DMS 273 (cell line): Measurements from ENCODE around the gene JMJD7.
A peak's percentile ranks its signal among the peaks of the same experiment; 100 is the strongest.
"Not testable (repeated sequence)": the region's sequence is repeated elsewhere in the genome, so short reads cannot be mapped to it uniquely, and the experiment has no call there.

ENCODE experiments used
- DNase-seq: peaks from one replicate; lab custom pipeline; 2025; ENCODE audit not compliant: unreplicated experiment; lab: John Stamatoyannopoulos, UW

The JMJD7 gene

DNA sequence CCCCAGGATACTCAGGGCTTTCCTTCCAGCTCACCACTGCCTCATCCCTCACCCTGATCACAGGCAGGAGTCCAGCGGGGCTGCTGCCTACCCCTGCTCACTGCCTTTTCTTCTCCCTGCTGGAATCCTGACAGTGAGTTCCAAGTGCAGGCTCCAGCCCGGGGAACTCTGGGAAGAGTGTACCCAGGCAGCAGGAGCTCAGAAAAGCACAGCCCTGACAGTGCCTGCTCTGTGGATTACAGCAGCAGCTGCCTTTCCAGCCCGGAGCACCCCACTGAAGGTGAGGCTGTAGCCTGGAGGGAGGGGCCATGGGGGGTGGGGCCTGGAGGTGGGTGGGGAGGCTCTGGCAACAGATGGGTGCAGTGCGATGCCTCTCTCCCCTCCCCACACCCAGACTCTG is 6.1 kb upstream of the JMJD7 start:
- peak; percentile 37 for DNase-seq

DNA sequence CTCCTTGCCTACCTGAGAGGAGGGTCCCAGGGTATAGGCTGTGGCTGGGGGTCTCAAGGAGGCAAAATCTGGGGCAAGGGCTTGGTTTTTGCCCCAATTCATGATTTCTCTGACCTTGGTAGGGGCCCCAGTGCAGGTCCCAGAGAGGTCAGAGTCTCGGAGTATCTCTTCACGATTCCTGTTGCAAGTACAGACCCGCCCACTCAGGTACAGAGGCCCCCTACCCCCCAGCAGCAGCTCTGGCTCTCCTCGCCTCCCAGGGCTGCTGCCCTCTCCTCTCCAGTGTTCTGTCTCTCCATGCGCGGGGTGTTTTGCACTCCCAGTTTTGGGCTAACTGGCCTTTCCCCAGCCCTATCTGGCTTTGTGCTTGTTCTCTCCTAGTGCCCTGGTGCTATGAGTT is 5.4 kb upstream of the JMJD7 start:
- no peak for DNase-seq

DNA sequence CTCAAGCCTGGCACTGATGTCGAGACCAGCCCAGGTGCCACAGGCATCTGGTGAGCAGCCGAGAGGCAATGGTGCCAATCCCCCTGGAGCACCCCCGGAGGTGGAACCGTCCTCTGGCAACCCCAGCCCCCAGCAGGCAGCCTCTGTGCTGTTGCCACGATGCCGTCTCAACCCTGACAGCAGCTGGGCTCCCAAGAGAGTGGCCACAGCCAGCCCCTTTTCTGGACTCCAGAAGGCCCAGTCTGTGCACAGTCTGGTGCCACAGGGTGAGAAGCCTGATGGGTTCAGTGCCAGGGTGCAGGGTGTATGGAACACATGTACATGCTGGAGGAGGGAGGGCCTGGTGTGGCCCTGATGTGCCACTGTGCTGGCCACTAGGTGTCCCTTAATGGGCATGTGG is 4.9 kb upstream of the JMJD7 start:
- DNase-seq: peak; percentile 59

DNA sequence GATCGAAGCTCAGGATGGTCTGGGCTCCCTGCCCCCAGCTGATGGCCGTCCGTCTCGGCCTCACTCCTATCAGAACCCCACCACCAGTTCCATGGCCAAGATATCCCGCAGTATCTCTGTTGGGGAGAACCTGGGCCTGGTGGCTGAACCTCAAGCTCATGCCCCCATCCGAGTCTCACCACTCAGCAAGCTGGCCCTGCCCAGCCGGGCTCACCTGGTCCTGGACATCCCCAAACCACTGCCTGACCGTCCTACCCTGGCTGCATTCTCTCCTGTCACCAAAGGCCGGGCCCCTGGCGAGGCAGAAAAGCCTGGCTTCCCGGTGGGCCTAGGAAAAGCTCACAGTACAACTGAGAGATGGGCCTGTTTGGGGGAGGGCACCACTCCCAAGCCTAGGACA is 4.4 kb upstream of the JMJD7 start:
- DNase-seq: no peak

DNA sequence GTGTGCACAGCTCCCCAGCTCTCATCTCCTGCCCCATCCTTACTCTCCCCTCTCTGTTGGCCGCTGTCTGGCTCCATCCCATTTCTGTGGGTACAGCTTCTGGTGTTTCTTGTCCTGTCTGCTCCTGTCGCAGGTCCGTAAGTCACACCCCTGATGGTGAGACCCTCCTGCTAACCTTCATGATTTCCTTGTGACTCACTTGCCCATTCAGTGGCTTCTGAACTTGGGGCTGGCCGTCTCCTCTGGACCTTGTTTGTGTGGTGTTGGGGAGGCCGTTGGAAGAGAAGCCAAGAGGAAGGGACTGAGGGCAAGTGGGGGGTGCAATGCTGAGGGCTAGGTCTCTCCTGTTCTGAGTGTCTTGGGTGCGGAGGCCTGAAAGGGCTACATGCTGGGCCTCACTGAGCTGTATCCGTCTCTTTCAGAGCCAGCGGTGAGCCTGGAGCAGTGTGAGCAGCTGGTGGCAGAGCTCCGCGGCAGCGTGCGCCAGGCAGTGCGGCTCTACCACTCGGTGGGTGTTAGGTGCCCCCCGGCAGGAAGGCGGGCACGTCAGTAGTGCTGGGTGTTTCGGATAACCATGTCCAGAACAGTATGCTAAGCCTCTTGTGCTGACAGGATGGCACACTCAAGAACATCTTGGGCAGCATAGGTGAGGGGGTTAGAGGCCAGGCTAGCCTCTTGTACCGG is 3.7 kb upstream of the JMJD7 start:
- DNase-seq: no peak

DNA sequence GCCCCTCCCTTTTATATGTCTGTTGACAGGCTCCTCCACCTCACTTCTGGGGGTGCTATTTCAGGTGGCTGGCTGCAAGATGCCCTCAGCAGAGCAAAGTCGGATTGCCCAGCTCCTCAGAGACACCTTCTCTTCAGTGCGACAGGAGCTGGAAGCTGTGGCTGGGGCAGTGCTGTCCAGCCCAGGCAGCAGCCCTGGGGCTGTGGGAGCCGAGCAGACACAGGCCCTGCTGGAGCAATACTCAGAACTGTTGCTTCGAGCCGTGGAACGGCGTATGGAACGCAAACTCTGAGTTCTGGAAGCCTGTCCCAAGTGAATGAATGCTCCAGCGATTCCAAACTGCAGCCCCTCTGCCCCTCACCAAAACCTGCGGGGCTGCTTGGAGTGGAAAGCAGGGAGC is 2.7 kb upstream of the JMJD7 start:
- DNase-seq: no peak

DNA sequence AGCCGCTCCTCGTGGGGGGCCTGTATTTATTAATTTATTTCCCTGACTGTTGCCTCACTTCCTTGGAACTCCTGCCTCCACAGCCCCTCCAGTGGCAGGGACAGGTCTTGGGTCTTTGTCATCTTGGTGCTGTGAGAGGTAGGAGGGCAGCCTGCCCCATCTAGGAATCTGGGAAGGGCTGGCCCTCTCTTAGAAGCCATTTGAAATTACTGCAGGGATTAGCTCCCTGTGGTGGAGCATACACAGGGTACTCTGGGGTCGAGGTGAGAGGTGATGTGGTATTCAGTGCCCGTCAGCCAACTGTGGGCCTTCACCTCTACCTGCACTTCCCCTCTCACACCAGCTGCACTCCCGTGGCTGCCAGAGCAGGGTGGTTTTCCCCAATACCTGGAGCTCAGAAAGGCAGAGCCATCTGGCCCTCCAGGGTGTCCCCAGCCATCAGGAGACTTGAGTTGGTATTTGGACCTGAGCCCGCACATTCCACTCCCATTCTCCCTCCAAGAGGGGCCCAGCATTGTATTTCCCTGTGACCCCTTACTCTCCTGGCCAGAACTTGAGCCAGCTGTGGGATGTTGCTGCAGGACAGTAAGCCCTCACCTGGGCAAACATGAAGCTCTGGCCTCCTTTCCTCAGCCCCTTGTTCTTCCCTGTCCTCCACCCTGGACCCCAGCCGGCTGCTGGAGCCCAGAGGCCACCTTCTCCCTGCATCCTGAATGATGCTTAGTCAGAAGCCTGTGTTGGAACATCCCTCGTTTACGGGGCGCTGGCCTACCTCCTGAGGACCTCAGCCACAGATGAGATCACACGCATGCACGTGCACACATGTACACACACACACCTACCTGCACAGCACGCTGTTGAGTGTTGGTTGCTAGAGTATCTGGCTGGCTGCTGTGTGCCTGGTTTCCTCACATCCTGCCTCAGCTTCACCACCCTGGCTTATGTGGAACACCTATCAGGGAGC is 2.0 kb upstream of the JMJD7 start:
- peak; percentile 25 for DNase-seq

DNA sequence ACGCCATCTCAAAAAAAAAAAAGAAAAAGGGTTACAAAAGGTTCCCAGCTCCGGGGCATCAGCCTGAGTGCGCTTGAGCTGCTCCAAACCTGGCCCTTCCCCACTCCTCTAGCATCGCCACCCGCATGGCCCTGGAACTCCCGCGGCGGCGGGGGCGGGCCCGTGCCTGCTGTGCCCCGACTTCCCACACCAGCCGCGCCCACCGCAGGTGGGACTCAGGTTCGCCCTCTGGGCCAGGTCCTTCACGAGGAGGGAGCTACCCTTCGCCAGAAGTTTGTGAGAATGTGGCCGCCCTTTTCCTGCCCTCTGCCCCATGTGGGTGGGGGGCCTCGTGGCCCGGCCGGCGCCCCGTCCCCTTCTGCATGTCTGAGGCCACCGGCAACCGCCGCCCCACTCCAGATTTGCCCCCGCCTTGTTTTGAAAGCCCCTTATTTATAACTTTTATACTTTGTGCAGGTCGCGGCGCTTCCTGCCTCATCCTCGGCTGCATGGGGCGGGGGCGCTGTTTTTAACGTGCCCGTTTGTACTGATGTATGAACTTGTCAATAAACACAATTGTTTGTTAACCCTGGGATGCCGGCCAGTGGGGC is 507 bp upstream of the JMJD7 start:
- DNase-seq: peak; percentile 52

DNA sequence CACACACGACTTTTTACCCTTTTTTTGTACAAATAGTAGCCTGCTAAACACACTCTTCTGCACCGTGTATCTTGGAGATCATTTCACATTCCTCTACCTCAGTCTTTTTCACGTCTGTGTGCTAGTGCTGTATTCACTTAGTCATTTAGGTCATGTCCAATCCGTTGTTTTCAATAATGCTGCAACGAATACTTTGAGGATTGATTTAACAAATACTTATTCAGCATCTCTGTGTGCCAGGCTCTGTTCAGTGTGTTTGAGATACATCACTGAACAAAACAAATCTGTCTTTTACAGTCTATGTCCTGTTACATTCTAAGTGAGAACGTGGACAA is 882 bp downstream of the JMJD7 start:
- no peak for DNase-seq

DNA sequence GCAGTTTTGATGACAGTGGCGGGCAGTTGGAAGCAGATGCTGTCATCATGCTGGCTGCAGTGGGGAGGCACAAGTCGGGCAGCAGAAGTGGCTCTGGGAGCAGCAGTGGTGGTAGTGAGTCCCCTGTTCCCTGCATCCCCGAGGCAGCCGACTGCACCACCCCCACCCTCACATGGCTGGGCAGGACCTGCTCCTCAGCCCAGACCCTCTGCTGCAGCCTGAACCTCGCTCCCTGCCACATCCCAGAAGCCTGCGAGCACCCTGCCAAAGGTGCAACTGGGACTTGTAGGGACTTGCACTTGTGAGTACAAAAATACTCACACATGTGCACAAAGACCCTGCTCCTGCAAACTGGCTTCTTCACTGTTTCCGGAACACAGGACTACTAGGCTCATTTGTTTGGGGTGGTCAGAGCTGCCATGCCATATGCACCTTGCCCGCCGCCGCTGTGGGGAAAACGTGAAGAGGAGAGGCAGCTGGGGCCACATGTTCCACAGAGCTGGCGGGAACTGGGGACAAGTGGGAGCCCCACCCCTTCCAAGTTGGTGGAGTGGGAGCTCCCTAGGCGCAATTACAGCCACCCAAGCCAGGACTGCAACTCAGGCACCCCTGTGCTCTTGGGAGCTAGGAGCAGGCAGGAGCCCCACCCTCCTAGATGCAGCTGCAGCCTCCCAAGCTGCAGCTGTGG is 2.2 kb downstream of the JMJD7 start:
- no peak for DNase-seq

DNA sequence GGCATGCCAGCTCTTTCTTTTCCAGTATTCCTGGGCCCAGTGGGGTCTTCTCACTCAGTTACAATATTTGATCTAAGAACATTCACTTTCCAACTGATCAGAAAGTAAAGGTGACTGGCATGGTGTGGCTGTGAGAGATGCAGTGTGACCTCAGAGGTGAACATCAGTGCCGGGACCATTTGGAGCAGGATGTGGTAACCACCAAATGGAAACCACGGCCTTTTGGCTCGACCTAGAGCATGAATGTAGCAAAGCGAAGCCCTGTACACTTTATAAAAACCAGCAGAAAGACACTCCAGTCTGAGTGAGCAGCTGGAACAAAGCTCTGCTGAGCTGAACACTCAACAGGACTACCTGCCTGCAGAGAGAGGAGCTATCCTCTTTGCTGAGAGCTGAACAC is 3.4 kb downstream of the JMJD7 start:
- DNase-seq: not testable (repeated sequence)

DNA sequence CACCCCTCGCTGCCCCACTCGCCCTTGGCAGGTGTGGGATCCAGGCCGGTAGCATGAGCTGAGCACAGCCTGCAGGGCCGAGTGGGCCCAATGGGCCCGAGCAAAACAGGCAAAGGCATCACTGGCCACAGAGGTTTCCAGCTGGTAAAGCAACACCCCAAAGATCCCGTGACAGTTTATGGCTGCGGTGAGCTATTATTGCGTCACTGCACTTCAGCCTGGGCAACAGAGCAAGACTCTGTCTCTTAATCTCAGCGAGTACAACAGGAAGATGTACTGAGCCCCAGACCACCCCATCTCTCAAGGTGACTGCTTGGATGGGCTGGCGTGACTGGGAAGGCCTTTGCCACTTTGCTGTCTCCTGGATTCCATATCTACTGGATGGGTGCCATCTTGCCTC is 4.3 kb downstream of the JMJD7 start:
- DNase-seq: no peak

DNA sequence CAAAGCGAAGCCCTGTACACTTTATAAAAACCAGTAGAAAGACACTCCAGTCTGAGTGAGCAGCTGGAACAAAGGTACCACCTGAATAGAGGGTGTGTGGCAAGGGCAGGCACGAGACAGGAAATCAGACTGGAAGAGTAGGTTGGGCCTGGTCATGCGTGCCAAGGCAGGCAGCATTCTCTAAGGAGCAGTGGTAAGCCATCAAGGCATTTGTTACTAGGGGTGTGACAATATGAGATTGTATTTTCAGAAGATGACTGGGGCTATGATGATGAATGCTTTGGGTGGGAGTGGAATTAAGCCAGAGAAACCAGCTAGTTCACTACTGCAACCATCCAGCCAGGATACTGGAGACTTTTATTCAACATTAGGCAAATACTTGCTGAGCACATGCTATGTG is 5.0 kb downstream of the JMJD7 start:
- no peak for DNase-seq

DNA sequence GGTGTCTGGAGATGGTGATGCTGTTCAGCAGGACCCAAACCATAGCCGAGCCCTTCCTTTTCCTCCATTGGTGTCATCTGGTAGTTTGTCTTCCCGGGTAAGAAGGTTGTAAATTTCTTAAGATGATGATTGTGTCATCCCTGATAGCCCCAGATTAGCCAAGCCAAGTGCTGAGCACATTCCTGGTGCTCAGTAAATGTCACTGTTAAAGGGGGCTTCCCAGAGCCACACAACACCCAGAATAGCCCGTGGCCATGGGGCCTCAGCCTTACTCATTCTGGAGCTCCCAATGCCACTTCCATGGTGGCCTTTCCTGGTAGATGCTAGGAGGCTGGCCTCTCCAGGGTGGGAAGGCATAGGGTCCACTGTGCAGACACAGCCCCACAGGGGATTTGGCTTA is 6.2 kb downstream of the JMJD7 start:
- no peak for DNase-seq

DNA sequence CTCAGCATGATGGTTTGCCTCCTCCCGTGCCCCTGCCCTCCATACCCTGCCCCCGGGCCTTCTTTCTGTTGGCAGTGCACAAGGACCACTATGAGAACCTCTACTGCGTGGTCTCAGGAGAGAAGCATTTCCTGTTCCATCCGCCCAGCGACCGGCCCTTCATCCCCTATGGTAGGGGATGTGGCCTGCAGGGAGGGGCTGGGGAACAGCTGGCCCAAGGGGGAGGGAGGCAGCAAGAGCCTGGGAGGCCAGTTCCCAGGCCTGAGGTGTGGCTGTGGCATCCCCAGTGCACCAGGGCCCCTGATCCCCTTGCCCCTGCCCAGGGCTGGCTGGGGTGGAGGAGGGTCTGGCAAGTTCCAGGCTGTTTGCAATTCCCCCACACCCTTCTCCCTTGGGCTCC is 8.2 kb downstream of the JMJD7 start:
- no peak for DNase-seq

DNA sequence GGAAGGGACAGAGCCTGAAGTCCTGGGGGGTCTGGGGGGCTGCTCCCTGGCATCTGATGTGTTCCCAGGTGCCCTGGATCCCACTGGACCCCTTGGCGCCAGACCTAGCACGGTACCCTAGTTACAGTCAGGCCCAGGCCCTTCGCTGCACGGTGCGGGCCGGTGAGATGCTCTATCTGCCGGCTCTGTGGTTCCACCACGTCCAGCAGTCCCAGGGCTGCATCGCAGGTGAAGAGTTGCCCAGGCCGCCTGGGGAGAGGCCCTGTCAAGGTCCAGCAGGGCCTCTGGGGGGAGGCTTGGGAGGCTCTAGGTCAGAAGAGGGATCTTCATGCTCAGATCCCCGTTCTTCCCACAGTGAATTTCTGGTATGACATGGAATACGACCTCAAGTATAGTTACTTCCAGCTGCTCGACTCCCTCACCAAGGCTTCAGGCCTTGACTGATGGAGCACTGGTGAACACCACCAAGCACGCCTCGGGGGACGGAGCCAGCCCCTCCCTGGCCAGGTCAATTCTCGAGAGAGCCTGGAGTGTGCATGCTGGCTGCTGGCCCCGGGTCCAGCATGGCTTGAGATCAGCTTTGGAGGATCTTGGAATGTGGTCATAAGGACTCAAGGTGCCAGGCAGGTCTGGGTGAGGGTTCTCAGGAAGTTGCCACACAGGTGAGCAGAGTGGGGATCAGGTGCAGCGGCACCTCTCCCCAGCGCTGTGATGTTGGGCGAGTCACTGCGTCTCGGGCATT is 9.0 kb downstream of the JMJD7 start:
- no peak for DNase-seq

DNA sequence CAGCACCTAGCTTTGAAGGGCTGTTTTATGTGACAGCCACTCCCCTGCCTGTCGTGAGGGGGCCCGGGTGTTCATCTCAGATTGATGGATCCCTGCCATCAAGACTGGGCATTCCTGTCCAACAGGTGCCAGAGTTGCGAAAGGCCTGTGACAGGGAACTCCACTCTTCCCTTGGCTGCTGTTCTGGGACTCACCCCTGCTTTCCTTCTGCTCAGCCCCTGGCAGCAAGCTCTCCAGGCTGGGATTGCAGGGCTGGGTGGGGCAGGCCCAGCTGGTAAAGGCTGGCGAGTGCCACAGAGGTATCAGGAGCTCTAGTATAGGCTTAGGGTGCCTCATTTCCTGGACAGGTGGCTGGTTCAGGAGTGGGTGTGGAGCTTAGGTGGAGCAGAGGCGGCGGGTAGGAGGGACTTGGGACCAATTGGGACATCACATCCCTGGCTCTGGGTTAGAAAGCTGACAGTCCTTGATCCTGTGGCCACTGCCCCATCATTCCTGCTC is 10.6 kb downstream of the JMJD7 start, which contains the start of gene PLA2G4B:
TSS of gene PLA2G4B (plus strand) at position 448 of the 498 bp plus-strand sequence. CDS start 67 bp downstream, outside the sequence.
- peak; percentile 74 for DNase-seq

DNA sequence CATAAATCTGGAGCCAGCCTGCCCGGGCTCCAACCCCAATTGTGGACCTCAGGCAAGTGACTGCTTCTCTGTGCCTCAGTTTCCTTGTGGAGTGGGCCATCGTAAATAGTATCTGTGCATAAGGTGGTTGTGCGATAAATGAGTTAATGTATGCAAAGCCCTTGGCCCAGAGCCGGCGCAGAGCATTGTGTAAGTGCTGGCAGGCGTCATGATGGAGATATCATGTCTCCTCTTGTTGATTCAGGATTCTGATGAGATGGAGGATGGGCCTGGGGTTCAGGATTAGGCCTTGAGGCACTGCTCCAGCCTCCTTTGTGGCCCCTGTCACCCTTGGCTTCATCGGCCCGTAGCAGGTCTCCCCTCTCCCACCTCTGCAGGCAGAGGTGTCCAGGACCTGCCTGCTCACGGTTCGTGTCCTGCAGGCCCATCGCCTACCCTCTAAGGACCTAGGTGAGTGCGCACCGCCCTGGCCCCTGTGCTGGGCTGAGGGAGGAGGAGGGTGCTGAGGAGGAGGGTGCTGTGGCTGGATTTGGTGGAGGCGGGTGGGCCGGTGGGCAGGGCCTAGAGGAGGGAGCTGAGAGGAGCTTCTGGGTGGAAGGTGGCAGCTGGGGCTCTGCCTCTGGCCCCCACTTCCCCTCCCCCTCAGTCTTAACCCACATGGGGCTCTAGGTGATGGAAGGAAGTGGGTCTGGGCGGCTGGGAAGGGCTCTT is 12.0 kb downstream of the JMJD7 start:
- DNase-seq: peak; percentile 52

DNA sequence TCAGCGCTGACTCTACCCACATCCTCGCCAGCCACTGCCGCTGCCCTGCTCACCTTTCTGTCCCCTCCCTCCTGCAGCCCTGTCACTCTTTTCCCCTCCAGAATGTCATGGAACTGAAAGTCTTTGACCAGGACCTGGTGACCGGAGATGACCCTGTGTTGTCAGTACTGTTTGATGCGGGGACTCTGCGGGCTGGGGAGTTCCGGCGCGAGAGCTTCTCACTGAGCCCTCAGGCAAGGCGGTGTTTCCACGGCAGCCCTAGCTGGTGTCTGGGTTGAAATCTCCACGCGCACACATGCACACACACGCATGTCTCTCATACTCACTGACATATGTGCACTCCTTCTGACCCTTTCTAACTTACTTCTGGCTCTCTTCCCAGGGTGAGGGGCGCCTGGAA is 12.8 kb downstream of the JMJD7 start:
- no peak for DNase-seq

DNA sequence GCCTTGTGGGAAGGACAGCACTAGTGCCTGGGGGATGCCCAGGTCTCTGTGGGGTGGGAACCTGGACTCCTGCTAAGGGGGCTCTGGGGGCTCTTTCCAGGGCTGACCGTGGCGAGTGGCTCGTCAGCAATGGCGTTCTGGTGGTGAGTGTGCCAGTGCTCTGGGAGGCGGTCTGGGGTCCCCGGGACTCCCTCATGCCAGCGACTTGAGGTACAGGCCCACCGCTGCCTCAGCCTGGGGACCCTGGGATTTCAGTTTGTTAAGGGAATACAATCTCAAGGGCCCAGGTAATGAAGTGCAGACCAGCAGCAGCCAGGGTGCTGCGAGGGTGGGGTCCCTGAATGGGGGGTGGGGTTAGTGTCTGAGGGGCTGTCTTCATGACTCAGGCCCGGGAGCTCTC is 13.2 kb downstream of the JMJD7 start:
- DNase-seq: no peak
